ENCODE data around the gene KRT6A.

DNA sequence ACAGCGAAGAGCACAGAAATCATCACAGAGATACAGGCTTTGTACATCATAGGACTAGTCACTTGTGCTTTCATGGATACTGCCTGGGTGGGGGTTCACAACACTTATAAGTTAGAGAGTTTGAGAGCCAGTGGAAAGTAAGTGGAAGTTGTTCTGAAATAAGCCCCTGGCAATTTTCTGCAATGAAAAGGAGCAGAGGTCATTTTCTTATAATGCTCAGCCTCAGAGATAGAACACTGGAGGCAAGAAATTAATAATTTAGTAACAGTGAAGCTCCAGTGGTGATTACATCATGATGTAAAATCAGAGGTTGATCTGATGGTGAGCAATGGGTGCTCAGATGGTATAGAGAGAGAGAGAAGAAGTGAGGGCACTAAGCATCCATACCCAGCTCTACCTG, 5.8 kb downstream of the KRT6A start:
- TF ChIP-seq, protein P1, sequence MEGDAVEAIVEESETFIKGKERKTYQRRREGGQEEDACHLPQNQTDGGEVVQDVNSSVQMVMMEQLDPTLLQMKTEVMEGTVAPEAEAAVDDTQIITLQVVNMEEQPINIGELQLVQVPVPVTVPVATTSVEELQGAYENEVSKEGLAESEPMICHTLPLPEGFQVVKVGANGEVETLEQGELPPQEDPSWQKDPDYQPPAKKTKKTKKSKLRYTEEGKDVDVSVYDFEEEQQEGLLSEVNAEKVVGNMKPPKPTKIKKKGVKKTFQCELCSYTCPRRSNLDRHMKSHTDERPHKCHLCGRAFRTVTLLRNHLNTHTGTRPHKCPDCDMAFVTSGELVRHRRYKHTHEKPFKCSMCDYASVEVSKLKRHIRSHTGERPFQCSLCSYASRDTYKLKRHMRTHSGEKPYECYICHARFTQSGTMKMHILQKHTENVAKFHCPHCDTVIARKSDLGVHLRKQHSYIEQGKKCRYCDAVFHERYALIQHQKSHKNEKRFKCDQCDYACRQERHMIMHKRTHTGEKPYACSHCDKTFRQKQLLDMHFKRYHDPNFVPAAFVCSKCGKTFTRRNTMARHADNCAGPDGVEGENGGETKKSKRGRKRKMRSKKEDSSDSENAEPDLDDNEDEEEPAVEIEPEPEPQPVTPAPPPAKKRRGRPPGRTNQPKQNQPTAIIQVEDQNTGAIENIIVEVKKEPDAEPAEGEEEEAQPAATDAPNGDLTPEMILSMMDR (IDR thresholded peaks at IDR 0.05): no peak
- TF ChIP-seq EZH2 (IDR thresholded peaks at IDR 0.05; ENCODE audit: borderline replicate concordance, insufficient read depth, low read depth, low read length, poor library complexity, severe bottlenecking): no peak

Measured in B cell (primary cell).